Pulmonary artery endothelial cell (primary cell): ENCODE results near the gene C10orf71. TPM values are rescaled to one million over a fixed set of nuclear protein-coding genes. Genes with fewer than 3 reads are reported as not detected.

Experiments
- DNase-seq: peaks from one replicate; pipeline ENCODE4 v3.0.0-alpha.2; 2011; ENCODE audit warnings: low read depth, low spot score
- total RNA-seq: library from RNA; depleted of rRNA; stranded (reverse); fragments of >200 nt; gene quantifications from 2 replicates; pipeline ENCODE4 v1.2.3, GENCODE V29; 2014

C10orf71 gene
- total RNA-seq, 1 donor from 2014 or later, result not detected

- no peak for DNase-seq
Observed at GRCh38 chr10:49373361-49373760, 74.4 kb downstream of the C10orf71 start.

GRCh38 chr10:49374740-49375139 lies 75.8 kb downstream of the C10orf71 start:
- no peak for DNase-seq

DNA sequence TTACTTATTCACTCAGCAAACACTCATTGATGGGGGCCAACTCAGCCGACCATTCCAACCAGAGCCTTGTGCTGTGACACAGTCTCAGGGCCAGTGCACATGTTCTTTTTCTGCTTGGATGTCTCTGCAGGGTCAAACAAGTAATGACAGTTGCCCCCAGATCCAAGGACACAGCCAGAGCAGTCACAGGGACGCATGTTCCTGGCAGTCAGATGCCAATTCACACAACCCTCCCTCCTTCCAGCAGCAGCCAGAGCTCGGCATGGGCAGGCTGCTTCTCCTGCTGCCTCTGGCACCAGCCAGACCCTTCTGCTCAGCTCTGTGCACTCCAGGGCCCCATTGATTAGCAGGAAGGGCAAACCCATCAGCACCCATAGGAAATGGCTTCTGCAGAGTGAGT lies 76.6 kb downstream of the C10orf71 start:
- DNase-seq, result no peak

Other genes starting within 250 kb of the C10orf71 start
- 0.26 and 0.32 TPM in 2 replicates for gene VSTM4, start 183.6 kb upstream of the C10orf71 start, total RNA-seq
- not detected in 2 replicates for gene FAM170B, start 165.1 kb upstream of the C10orf71 start, total RNA-seq
- 0.78 and 1.3 TPM in 2 replicates for gene TMEM273, start 110.8 kb upstream of the C10orf71 start, total RNA-seq
- gene DRGX, start 96.9 kb downstream of the C10orf71 start, total RNA-seq, result not detected in 2 replicates
- 39.3 and 57.1 TPM in 2 replicates for gene ERCC6, start 240.0 kb downstream of the C10orf71 start, total RNA-seq